ENCODE measurements around the gene LSP1. TPM values are rescaled to one million over a fixed set of nuclear protein-coding genes. Genes with fewer than 3 reads are reported as not detected.

Gene LSP1
- total RNA-seq, 1 donor from 2014 or later, result not detected

GRCh38 chr11:1931341-1932104, 78.6 kb downstream of the LSP1 start:
- DNase-seq, result no peak

- no peak for DNase-seq
Observed at GRCh38 chr11:1932105-1932480, 79.2 kb downstream of the LSP1 start.

- no peak for DNase-seq
Observed at GRCh38 chr11:1932681-1933080, 79.8 kb downstream of the LSP1 start.

- no peak for DNase-seq
Observed at GRCh38 chr11:1933416-1934334, 80.8 kb downstream of the LSP1 start.

DNA sequence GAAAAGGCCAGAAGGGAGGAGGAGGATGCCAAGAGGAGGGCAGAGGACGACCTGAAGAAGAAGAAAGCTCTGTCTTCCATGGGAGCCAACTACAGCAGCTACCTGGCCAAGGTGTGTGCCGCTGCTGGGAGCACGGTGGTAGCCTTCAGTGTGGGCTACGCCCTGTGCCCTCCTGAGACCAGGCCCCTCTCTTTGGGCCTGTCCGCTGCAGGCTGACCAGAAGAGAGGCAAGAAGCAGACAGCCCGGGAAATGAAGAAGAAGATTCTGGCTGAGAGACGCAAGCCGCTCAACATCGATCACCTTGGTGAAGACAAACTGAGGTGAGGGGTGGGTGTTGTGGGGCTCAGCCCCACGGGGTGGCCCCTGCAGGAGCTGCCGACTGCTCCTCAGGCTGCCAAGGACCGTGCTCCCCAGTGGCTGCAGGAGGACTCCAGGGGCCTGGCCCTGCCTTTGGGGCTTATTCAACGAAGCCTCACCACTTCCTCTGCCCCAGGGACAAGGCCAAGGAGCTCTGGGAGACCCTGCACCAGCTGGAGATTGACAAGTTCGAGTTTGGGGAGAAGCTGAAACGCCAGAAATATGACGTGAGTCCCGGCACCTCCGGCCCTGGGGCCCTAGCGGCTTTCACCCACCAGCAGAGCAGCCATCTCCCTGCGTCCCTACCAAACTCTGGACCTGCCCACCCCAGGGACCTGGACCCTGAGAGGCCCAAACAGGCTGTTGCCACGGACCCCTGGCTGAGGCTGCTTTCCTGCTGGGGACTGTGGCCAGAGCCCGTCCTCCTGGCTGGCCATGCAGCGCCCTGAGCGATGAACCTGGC, 81.7 kb downstream of the LSP1 start:
- DNase-seq, result no peak

- DNase-seq, result no peak
Observed at GRCh38 chr11:1935156-1936071, 82.5 kb downstream of the LSP1 start.

GRCh38 chr11:1936072-1936780, 83.3 kb downstream of the LSP1 start:
- no peak for DNase-seq

GRCh38 chr11:1936781-1937615, 84.1 kb downstream of the LSP1 start:
- DNase-seq, result no peak

- no peak for DNase-seq
Observed at GRCh38 chr11:1937616-1938342, 84.9 kb downstream of the LSP1 start.

- DNase-seq, result no peak
Observed at GRCh38 chr11:1938343-1939005, 85.6 kb downstream of the LSP1 start.

- DNase-seq, result no peak
Observed at GRCh38 chr11:1939006-1939625, 86.2 kb downstream of the LSP1 start.

- peak; percentile 51 for DNase-seq
Observed at GRCh38 chr11:1939788-1940187, 86.9 kb downstream of the LSP1 start.

Other genes starting within 250 kb of the LSP1 start
- not detected in 2 replicates for gene KRTAP5-3, start 244.6 kb upstream of the LSP1 start, total RNA-seq
- gene KRTAP5-4, start 230.9 kb upstream of the LSP1 start, total RNA-seq, result not detected in 2 replicates
- not detected in 2 replicates for gene KRTAP5-5, start 223.3 kb upstream of the LSP1 start, total RNA-seq
- 0.28 TPM in 1 of 2 replicates, not detected in the other for gene KRTAP5-6, start 155.9 kb upstream of the LSP1 start, total RNA-seq
- gene IFITM10, start 102.5 kb upstream of the LSP1 start, total RNA-seq, result 0.33 and 1.5 TPM in 2 replicates
- 383 and 407 TPM in 2 replicates for gene CTSD, start 89.2 kb upstream of the LSP1 start, total RNA-seq
- not detected in 2 replicates for gene SYT8, start 18.1 kb upstream of the LSP1 start, total RNA-seq
- gene TNNI2, start 14.1 kb upstream of the LSP1 start, total RNA-seq, result not detected in 2 replicates
- gene PRR33, start 38.8 kb downstream of the LSP1 start, total RNA-seq, result not detected in 2 replicates
- not detected in 2 replicates for gene TNNT3, start 66.6 kb downstream of the LSP1 start, total RNA-seq
- gene MRPL23, start 94.2 kb downstream of the LSP1 start, total RNA-seq, result 74.5 and 128 TPM in 2 replicates
- 9.7 and 66.4 TPM in 2 replicates for gene H19, start 144.8 kb downstream of the LSP1 start, total RNA-seq